ENCODE measurements around the gene GAGE10.
"Not testable (repeated sequence)": the region's sequence is repeated elsewhere in the genome, so short reads cannot be mapped to it uniquely, and the experiment has no call there.

The GAGE10 gene

GRCh38 chrX:49330421-49330820, 27.0 kb downstream of the GAGE10 start:
- not testable (repeated sequence) for DNase-seq

GRCh38 chrX:49331282-49331681, 27.8 kb downstream of the GAGE10 start, which contains the start of gene GAGE13:
Gene GAGE13, plus strand, starts transcription at chrX:49331582. Its CDS starts 1,156 bp downstream, at chrX:49332738.
- not testable (repeated sequence) for DNase-seq

GRCh38 chrX:49331841-49332240, 28.4 kb downstream of the GAGE10 start:
- DNase-seq = not testable (repeated sequence)

- DNase-seq = not testable (repeated sequence)
Observed at GRCh38 chrX:49341449-49341848, 38.0 kb downstream of the GAGE10 start.

GRCh38 chrX:49344496-49345175, 41.2 kb downstream of the GAGE10 start:
- not testable (repeated sequence) for DNase-seq

- DNase-seq = not testable (repeated sequence)
Observed at GRCh38 chrX:49345402-49345801, 42.0 kb downstream of the GAGE10 start.

GRCh38 chrX:49346150-49346549, 42.7 kb downstream of the GAGE10 start:
- DNase-seq = not testable (repeated sequence)

Measured in fibroblast of skin of right quadriceps (primary cell).